ENCODE data around the gene EFEMP1.
"Not testable (repeated sequence)": the region's sequence is repeated elsewhere in the genome, so short reads cannot be mapped to it uniquely, and the experiment has no call there.

EFEMP1 gene

GRCh38 chr2:55844986-55845385 lies 78.6 kb downstream of the EFEMP1 start:
- no peak for TF ChIP-seq CTCF (IDR thresholded peaks at IDR 0.05; ENCODE audit: low read depth, low read length)
- no peak for DNase-seq (ENCODE audit: extremely low read depth, low read depth)

GRCh38 chr2:55843994-55844345 lies 79.6 kb downstream of the EFEMP1 start:
- no peak for TF ChIP-seq CTCF (IDR thresholded peaks at IDR 0.05; ENCODE audit: low read depth, low read length)
- no peak for DNase-seq (ENCODE audit: extremely low read depth, low read depth)

GRCh38 chr2:55843096-55843993 lies 80.2 kb downstream of the EFEMP1 start:
- TF ChIP-seq CTCF (IDR thresholded peaks at IDR 0.05; ENCODE audit: low read depth, low read length): no peak
- DNase-seq (ENCODE audit: extremely low read depth, low read depth): peak; percentile 67

- no peak for TF ChIP-seq CTCF (IDR thresholded peaks at IDR 0.05; ENCODE audit: low read depth, low read length)
- no peak for DNase-seq (ENCODE audit: extremely low read depth, low read depth)
These were observed 81.5 kb downstream of the EFEMP1 start for GRCh38 chr2:55842046-55842445.

- no peak for TF ChIP-seq CTCF (IDR thresholded peaks at IDR 0.05; ENCODE audit: low read depth, low read length)
- DNase-seq (ENCODE audit: extremely low read depth, low read depth): no peak
These were observed 83.1 kb downstream of the EFEMP1 start for GRCh38 chr2:55840460-55840859.

- TF ChIP-seq CTCF (IDR thresholded peaks at IDR 0.05; ENCODE audit: low read depth, low read length): no peak
- DNase-seq (ENCODE audit: extremely low read depth, low read depth): no peak
These were observed 84.3 kb downstream of the EFEMP1 start for GRCh38 chr2:55839182-55839819.

- no peak for TF ChIP-seq CTCF (IDR thresholded peaks at IDR 0.05; ENCODE audit: low read depth, low read length)
- DNase-seq (ENCODE audit: extremely low read depth, low read depth): no peak
These were observed 84.9 kb downstream of the EFEMP1 start for GRCh38 chr2:55838653-55839052.

- not testable (repeated sequence) for DNase-seq (ENCODE audit: extremely low read depth, low read depth)
These were observed 85.5 kb downstream of the EFEMP1 start for GRCh38 chr2:55838117-55838516.
